ENCODE measurements around the gene TSPAN5. TPM values are rescaled to one million over a fixed set of nuclear protein-coding genes. Genes with fewer than 3 reads are reported as not detected.
A peak's percentile ranks its signal among the peaks of the same experiment; 100 is the strongest.

TSPAN5 gene
- total and polyA plus RNA-seq, 9 of the 15 experiments (the other 6 are each of a cell fraction or from before 2014, with no cell fraction given) = 0.58 to 6.6 (median 0.73) TPM

DNA sequence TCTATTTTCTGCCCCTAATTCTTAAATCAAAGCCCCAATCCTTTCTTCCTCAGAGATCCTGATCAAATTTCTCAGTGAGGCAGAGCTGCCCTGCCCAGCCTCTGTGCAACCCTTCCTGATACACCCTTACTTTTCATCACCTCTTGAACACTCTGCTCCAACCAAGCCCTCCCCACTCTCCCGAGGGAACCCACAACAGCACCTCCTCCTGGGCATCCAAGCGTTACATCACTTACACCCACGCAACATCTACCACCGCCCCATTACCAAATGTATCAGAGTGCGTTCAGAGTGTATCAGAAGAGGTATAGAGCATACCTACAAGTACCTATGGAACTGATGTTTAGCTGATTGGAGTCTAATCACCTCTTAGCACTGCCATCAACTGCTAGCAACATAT lies 210.8 kb downstream of the TSPAN5 start:
- in situ Hi-C loops (cut with MboI) = no loop called here

More for the DNA sequence above, 210.8 kb downstream of the TSPAN5 start:
- Histone ChIP-seq H3K27ac (ENCODE audit: extremely low read depth, low read depth, low read length) (no peak overlapping the region), H3K4me2 (ENCODE audit: insufficient read depth, low read length) (no peak overlapping the region), H3K4me3 (no peak overlapping the region), H3K36me3 (ENCODE audit: control insufficient read depth, insufficient read depth, low read length) (peaks cover 3% of the 10 kb centered on the region; the same call in 2 of the 3 replicates), H3K79me2 (ENCODE audit: control insufficient read depth, insufficient read depth, low read length) (no peaks in the 10 kb centered on the region), H4K20me1 (replicated peaks; ENCODE audit: control insufficient read depth, insufficient read depth, low read length) (no peaks in the 10 kb centered on the region), H3K27me3 (ENCODE audit: control insufficient read depth in 2 of 2, insufficient read depth in 2 of 2, low read length in 2 of 2) (no peaks in the 10 kb centered on the region), H3K9ac (ENCODE audit: insufficient read depth in 1 of 2, low read depth in 2 of 2, low read length in 2 of 2) (no peak overlapping the region), H3K9me1 (ENCODE audit: control insufficient read depth, insufficient read depth, low read length) (no peaks in the 10 kb centered on the region), H3K4me1 (replicated peaks in 1 of 2; ENCODE audit: control insufficient read depth in 2 of 2, insufficient read depth in 2 of 2, low read length in 2 of 2) (no peaks in the 10 kb centered on the region; a peak in 1 of 5 replicates), H3K9me3 (replicated peaks; ENCODE audit: control insufficient read depth, insufficient read depth, low read depth, low read length) (no peaks in the 10 kb centered on the region), H2AFZ (ENCODE audit: low read depth, low read length) (no peak overlapping the region)
- no peak for DNase-seq (ENCODE audit: extremely low read depth in 1 of 4, low spot score in 3 of 4)
- TF ChIP-seq, protein P1, sequence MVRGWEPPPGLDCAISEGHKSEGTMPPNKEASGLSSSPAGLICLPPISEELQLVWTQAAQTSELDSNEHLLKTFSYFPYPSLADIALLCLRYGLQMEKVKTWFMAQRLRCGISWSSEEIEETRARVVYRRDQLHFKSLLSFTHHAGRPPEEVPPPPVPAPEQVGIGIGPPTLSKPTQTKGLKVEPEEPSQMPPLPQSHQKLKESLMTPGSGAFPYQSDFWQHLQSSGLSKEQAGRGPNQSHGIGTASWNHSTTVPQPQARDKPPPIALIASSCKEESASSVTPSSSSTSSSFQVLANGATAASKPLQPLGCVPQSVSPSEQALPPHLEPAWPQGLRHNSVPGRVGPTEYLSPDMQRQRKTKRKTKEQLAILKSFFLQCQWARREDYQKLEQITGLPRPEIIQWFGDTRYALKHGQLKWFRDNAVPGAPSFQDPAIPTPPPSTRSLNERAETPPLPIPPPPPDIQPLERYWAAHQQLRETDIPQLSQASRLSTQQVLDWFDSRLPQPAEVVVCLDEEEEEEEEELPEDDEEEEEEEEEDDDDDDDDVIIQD (CRISPR knock-in tag; IDR thresholded peaks at IDR 0.05) = no peak
- TF ChIP-seq, protein P2, sequence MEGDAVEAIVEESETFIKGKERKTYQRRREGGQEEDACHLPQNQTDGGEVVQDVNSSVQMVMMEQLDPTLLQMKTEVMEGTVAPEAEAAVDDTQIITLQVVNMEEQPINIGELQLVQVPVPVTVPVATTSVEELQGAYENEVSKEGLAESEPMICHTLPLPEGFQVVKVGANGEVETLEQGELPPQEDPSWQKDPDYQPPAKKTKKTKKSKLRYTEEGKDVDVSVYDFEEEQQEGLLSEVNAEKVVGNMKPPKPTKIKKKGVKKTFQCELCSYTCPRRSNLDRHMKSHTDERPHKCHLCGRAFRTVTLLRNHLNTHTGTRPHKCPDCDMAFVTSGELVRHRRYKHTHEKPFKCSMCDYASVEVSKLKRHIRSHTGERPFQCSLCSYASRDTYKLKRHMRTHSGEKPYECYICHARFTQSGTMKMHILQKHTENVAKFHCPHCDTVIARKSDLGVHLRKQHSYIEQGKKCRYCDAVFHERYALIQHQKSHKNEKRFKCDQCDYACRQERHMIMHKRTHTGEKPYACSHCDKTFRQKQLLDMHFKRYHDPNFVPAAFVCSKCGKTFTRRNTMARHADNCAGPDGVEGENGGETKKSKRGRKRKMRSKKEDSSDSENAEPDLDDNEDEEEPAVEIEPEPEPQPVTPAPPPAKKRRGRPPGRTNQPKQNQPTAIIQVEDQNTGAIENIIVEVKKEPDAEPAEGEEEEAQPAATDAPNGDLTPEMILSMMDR (IDR thresholded peaks at IDR 0.05 in 2 of 3, conservative IDR thresholded peaks at IDR 0.05 in 1 of 3; ENCODE audit: insufficient read depth in 2 of 3, low read depth in 1 of 3, low read length in 3 of 3) = peak; percentile 18 to 36 (median 22); a peak in 3 of 6 replicates
- TF ChIP-seq GTF2F1 (IDR thresholded peaks at IDR 0.05; ENCODE audit: low read depth, low read length) (no peak), GMEB1 (CRISPR knock-in tag; IDR thresholded peaks at IDR 0.05) (no peak), ZNF592 (IDR thresholded peaks at IDR 0.05) (no peak), CLOCK (CRISPR knock-in tag; IDR thresholded peaks at IDR 0.05; ENCODE audit: borderline replicate concordance) (no peak), EGR1 (conservative IDR thresholded peaks at IDR 0.05) (peak; percentile 79), RAD21 (CRISPR knock-in tag; conservative IDR thresholded peaks at IDR 0.05 in 1 of 2, IDR thresholded peaks at IDR 0.05 in 1 of 2) (0 out of 4 replicates have a peak, but pooled peaks of 1 of the 2 experiments have one; percentile 4)
- no TSS peak for BruUV-seq (replicated peaks)
- peak; percentile 77 for ATAC-seq
- ChIA-PET CTCF (ENCODE audit: low intra/inter-chr PET ratio) (no interaction called here), POLR2A (interaction anchor here (0.6 kb wide), 1 partner anchor 382 kb away, joined by 3 read pairs; no protein-coding TSS in a partner anchor)
- 30% methylated on average over 5 of the region's 5 CpGs for WGBS (ENCODE audit: insufficient coverage, low coverage, missing lambda C conversion rate)
- intact Hi-C loops (cut with micrococcal nuclease) = no loop called here
- no peak for FAIRE-seq

Measured in K562 (cell line).